Measurements from ENCODE around the gene CNN1.

GRCh38 chr19:11528551-11529341 is 9.9 kb upstream of the CNN1 start, which contains the start of gene ECSIT:
- TF ChIP-seq FOXK2 (IDR thresholded peaks at IDR 0.05) = peak; percentile 63; the same call in 1 of the 2 replicates
- TF ChIP-seq SUZ12 (IDR thresholded peaks at IDR 0.05) = no peak
- TF ChIP-seq CTBP1 (IDR thresholded peaks at IDR 0.05; ENCODE audit: borderline replicate concordance) = no peak

All from HEK293T (cell line).